ENCODE data around the gene LDLRAP1.

The LDLRAP1 gene

GRCh38 chr1:25614501-25615171 is 71.2 kb downstream of the LDLRAP1 start:
- Histone ChIP-seq H3K27ac (peak overlapping the region in 1 of 2 donors; percentile 82), H3K36me3 (no peaks in the 10 kb centered on the region), H3K4me3 (no peak overlapping the region), H3K4me1 (peaks cover 0 to 31% (median 24%) of the 10 kb centered on the region in 4 donors), H3K27me3 (no peaks in the 10 kb centered on the region), H3K9me3 (no peaks in the 10 kb centered on the region)
- TF ChIP-seq, protein P1, sequence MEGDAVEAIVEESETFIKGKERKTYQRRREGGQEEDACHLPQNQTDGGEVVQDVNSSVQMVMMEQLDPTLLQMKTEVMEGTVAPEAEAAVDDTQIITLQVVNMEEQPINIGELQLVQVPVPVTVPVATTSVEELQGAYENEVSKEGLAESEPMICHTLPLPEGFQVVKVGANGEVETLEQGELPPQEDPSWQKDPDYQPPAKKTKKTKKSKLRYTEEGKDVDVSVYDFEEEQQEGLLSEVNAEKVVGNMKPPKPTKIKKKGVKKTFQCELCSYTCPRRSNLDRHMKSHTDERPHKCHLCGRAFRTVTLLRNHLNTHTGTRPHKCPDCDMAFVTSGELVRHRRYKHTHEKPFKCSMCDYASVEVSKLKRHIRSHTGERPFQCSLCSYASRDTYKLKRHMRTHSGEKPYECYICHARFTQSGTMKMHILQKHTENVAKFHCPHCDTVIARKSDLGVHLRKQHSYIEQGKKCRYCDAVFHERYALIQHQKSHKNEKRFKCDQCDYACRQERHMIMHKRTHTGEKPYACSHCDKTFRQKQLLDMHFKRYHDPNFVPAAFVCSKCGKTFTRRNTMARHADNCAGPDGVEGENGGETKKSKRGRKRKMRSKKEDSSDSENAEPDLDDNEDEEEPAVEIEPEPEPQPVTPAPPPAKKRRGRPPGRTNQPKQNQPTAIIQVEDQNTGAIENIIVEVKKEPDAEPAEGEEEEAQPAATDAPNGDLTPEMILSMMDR (IDR thresholded peaks at IDR 0.05) = no peak
- no peak for DNase-seq
- intact Hi-C loops (cut with DNase I; ENCODE audit: low total_unique reads) = loop anchor here (2.0 to 10.0 kb wide), 2 partner anchors 130 to 380 kb away; partner anchors contain the start of gene PAFAH2

- intact Hi-C loops (cut with DNase I; ENCODE audit: low total_unique reads) = loop anchor here (2.0 to 10.0 kb wide), 2 partner anchors 130 to 380 kb away; partner anchors contain the start of gene PAFAH2
- DNase-seq = no peak
- no peaks in the 10 kb centered on the region for H3K9me3 ChIP-seq
- H3K27ac ChIP-seq = peak overlapping the region in 1 of 2 donors; percentile 82
- peaks cover 0 to 36% (median 26%) of the 10 kb centered on the region in 4 donors for H3K4me1 ChIP-seq
- H3K36me3 ChIP-seq = no peaks in the 10 kb centered on the region
- no peak overlapping the region for H3K4me3 ChIP-seq
- H3K27me3 ChIP-seq = no peaks in the 10 kb centered on the region
- TF ChIP-seq, protein P1 (IDR thresholded peaks at IDR 0.05) = no peak
Observed at GRCh38 chr1:25615172-25615541, 71.8 kb downstream of the LDLRAP1 start.

GRCh38 chr1:25615563-25616094 is 72.2 kb downstream of the LDLRAP1 start:
- intact Hi-C loops (cut with DNase I; ENCODE audit: low total_unique reads) = loop anchor here (2.0 to 10.0 kb wide), 3 partner anchors 79 to 379 kb away; partner anchors contain the start of gene PAFAH2
- no peaks in the 10 kb centered on the region for H3K27me3 ChIP-seq
- H3K4me3 ChIP-seq = peak overlapping the region; percentile 56 to 94
- peak overlapping the region; percentile 71 to 82 for H3K27ac ChIP-seq
- TF ChIP-seq, protein P1 (IDR thresholded peaks at IDR 0.05) = no peak
- H3K36me3 ChIP-seq = no peaks in the 10 kb centered on the region
- H3K9me3 ChIP-seq = no peaks in the 10 kb centered on the region
- DNase-seq = no peak
- H3K4me1 ChIP-seq = peaks cover 0 to 41% (median 28%) of the 10 kb centered on the region in 4 donors

DNA sequence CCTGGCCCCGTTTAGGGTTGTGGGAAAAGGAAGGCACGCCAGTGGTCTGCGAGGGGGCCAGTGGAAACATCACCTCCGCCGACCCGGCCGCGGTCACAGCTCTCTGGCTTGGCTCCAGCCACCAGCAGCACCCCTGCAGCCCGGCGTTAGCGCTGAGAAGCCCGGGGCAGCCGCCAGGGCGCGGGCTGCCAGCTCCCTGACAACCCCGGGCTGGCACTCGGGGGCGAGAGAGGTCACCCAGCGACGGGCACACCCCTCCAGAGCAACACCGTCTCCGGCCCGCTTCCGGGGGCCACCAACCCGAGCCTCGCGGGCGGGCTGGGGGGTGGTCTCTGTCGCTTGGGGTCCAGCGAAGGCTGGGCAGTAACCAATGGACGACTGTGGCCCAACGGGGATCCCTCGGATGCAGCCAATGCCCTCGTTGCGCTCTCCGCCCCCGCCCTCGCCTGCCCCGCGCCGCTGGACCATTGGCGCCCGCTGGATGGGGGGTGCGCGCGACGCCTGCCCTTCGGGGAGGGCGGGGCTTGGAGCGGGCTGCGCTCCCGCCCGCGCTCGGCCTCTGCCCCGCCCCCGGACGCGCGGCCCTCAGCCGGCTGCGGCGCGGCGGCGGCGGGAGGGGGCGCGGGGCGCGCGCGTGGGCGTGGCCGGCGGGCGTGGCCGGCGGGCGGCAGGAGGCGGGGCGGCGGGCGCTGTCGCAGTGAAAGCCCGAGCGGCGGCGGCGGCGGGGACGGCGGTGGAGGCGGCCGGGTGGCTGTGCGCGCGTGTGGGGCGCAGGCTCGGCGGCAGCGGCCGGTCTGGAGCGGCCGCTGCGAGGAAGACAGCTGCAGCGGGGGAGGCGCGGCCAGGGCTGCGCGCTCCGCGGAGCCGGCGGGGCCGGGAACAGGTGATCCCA is 72.9 kb downstream of the LDLRAP1 start, which contains the start of gene MAN1C1:
TSS of gene MAN1C1 (plus strand) at position 697 of the 892 bp plus-strand sequence. CDS start 1,007 bp downstream, outside the sequence.
- Histone ChIP-seq H3K9me3 (no peaks in the 10 kb centered on the region), H3K4me1 (peaks cover 0 to 48% (median 28%) of the 10 kb centered on the region in 4 donors), H3K4me3 (peak within 1 kb of the TSS; percentile 78 to 94), H3K27ac (peak within 1 kb of the TSS; percentile 82), H3K36me3 (no peaks in the 10 kb centered on the region), H3K27me3 (no peaks in the 10 kb centered on the region)
- TF ChIP-seq, protein P1 (IDR thresholded peaks at IDR 0.05) = peak; percentile 45 to 63
- peak; percentile 83 to 95 for DNase-seq
- intact Hi-C loops (cut with DNase I; ENCODE audit: low total_unique reads) = loop anchor here (2.0 to 10.0 kb wide), 2 partner anchors 78 to 378 kb away; partner anchors contain the start of gene PAFAH2

DNA sequence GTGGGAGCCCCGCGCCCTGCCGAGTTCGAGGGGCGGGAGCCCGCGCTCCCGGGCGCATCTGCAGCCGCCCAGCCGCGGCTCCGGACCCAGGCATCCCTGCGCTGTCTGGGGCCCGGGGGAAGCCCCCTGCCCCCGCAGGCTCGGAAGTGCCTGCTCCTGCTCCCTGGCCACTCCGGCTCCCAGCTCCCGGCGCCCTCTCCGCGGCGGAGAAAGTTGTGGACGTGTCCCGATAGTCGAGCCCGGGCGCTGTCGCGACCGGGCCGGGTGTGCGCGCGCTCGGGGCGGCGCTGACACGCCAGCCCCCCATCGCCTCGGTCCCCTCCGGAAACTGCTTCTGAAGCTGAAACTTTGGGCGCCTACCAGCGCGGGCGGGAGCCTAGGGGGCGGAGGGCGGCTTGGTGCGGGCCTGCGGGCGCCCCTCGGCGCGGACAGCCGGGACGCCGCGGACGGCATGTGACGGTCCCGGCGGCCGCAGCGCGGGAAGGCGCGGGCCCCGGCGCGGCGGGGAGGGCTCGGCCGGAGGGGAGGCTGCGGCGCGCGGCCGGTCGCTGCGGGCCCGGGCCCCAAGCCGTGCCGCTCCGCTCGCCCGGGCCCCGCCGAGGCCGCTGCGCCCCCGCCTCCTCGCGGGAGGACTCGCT is 73.7 kb downstream of the LDLRAP1 start:
- intact Hi-C loops (cut with DNase I; ENCODE audit: low total_unique reads) = loop anchor here (2.0 to 10.0 kb wide), 2 partner anchors 78 to 378 kb away; partner anchors contain the start of gene PAFAH2
- no peaks in the 10 kb centered on the region for H3K36me3 ChIP-seq
- TF ChIP-seq, protein P1 (IDR thresholded peaks at IDR 0.05) = no peak
- no peak for DNase-seq
- peak overlapping the region; percentile 74 to 82 for H3K27ac ChIP-seq
- H3K27me3 ChIP-seq = no peaks in the 10 kb centered on the region
- H3K4me3 ChIP-seq = peak overlapping the region; percentile 78 to 94
- H3K9me3 ChIP-seq = no peaks in the 10 kb centered on the region
- peaks cover 0 to 55% (median 28%) of the 10 kb centered on the region in 4 donors for H3K4me1 ChIP-seq
